Astrocyte (in vitro differentiated cells and primary cell): Measurements from ENCODE around the gene TH. TPM values are rescaled to one million over a fixed set of nuclear protein-coding genes. Genes with fewer than 3 reads are reported as not detected.

Experiments used
- DNase-seq: peaks from one replicate; pipeline ENCODE4 v3.0.0-alpha.2; 2010; ENCODE audit warnings: low read depth
- FAIRE-seq: peaks from 2 replicates; lab custom pipeline; 2011; peaks lifted over from hg19 to GRCh38; lab: Jason Lieb, UNC
- H2AFZ ChIP-seq: 2 replicates; pipeline ENCODE4 v1.6.0; 2012; ENCODE audit warnings: low read depth, low read length, inconsistent platforms
- H3K27ac ChIP-seq: 2 replicates; pipeline ENCODE4 v1.5.1; 2011; ENCODE audit warnings: low read depth, low read length, inconsistent platforms
- H3K27me3 ChIP-seq: 2 replicates; pipeline ENCODE4 v1.6.0; 2011; ENCODE audit warnings: low read length, inconsistent platforms; ENCODE audit not compliant: insufficient read depth
- H3K36me3 ChIP-seq: 2 replicates; pipeline ENCODE4 v1.5.1; 2011; ENCODE audit warnings: low read length, inconsistent platforms; ENCODE audit not compliant: insufficient read depth
- H3K4me1 ChIP-seq: 2 replicates; pipeline ENCODE4 v1.5.1; 2011; ENCODE audit warnings: low read length, inconsistent platforms; ENCODE audit not compliant: insufficient read depth
- H3K4me2 ChIP-seq: 2 replicates; pipeline ENCODE4 v1.6.0; 2012; ENCODE audit warnings: low read length, inconsistent platforms
- H3K4me3 ChIP-seq: 2 replicates; pipeline ENCODE4 v1.5.1; 2011; ENCODE audit warnings: low read depth, mild to moderate bottlenecking, low read length, inconsistent platforms; ENCODE audit not compliant: insufficient read depth
- H3K79me2 ChIP-seq: 2 replicates; pipeline ENCODE4 v1.6.0; 2012; ENCODE audit warnings: mild to moderate bottlenecking, low read length, inconsistent platforms; ENCODE audit not compliant: insufficient read depth
- H3K9ac ChIP-seq: 2 replicates; pipeline ENCODE4 v1.6.0; 2012; ENCODE audit warnings: mild to moderate bottlenecking, low read length, inconsistent platforms
- H3K9me3 ChIP-seq: 2 replicates; pipeline ENCODE4 v1.5.1; 2012; ENCODE audit warnings: low read depth, mild to moderate bottlenecking, low read length, inconsistent platforms; ENCODE audit not compliant: insufficient read depth
- H4K20me1 ChIP-seq: 2 replicates; pipeline ENCODE4 v1.6.0; 2012; ENCODE audit warnings: low read length, inconsistent platforms; ENCODE audit not compliant: insufficient read depth
- H3K27ac Mint-ChIP-seq: one replicate; pipeline ENCODE4 v1.8.0; 2021; ENCODE audit warnings: mild to moderate bottlenecking, mixed read lengths; ENCODE audit not compliant: unreplicated experiment
- H3K27me3 Mint-ChIP-seq: one replicate; pipeline ENCODE4 v1.8.0; 2021; ENCODE audit warnings: low read depth, mixed read lengths; ENCODE audit not compliant: unreplicated experiment
- H3K36me3 Mint-ChIP-seq: one replicate; pipeline ENCODE4 v1.8.0; 2021; ENCODE audit warnings: low read depth, mixed read lengths; ENCODE audit not compliant: unreplicated experiment
- H3K4me1 Mint-ChIP-seq: one replicate; pipeline ENCODE4 v1.8.0; 2021; ENCODE audit warnings: low read depth, mixed read lengths; ENCODE audit not compliant: unreplicated experiment
- H3K4me3 Mint-ChIP-seq: one replicate; pipeline ENCODE4 v1.8.0; 2021; ENCODE audit warnings: mild to moderate bottlenecking, moderate library complexity, mixed read lengths; ENCODE audit not compliant: unreplicated experiment
- H3K9me3 Mint-ChIP-seq: one replicate; pipeline ENCODE4 v1.8.0; 2021; ENCODE audit warnings: mild to moderate bottlenecking, mixed read lengths; ENCODE audit not compliant: unreplicated experiment
- CTCF ChIP-seq: IDR thresholded peaks from 2 replicates; pipeline ENCODE4 v1.5.1; 2011; ENCODE audit warnings: low read depth, mild to moderate bottlenecking, inconsistent platforms, low read length, moderate library complexity; ENCODE audit not compliant: insufficient read depth
- EZH2 ChIP-seq: IDR thresholded peaks from 2 replicates; pipeline ENCODE4 v1.6.1; 2012; ENCODE audit warnings: mild to moderate bottlenecking, low read length, inconsistent platforms; ENCODE audit not compliant: insufficient read depth
- total RNA-seq: library from RNA; stranded (reverse); gene quantifications from 2 replicates; pipeline ENCODE4 v1.2.1, GENCODE V29; 2021

Gene TH
- total RNA-seq, 1 donor from 2014 or later = not detected

- H3K9ac ChIP-seq = no peak overlapping the region
- peaks cover 8% of the 10 kb centered on the region for H3K9me3 ChIP-seq
- Mint-ChIP-seq H3K27me3 (peaks cover 38% of the 10 kb centered on the region), H3K36me3 (no peaks in the 10 kb centered on the region), H3K9me3 (peaks cover 5% of the 10 kb centered on the region), H3K27ac (no peak overlapping the region), H3K4me1 (no peaks in the 10 kb centered on the region), H3K4me3 (no peak overlapping the region)
- H3K27me3 ChIP-seq = peaks cover 20% of the 10 kb centered on the region
- H4K20me1 ChIP-seq = peaks cover 4% of the 10 kb centered on the region
- FAIRE-seq (no peak), DNase-seq (no peak)
- H3K4me3 ChIP-seq = no peak overlapping the region
- no peaks in the 10 kb centered on the region for H3K4me1 ChIP-seq
- H3K79me2 ChIP-seq = no peaks in the 10 kb centered on the region
- no peak overlapping the region for H2AFZ ChIP-seq
- no peaks in the 10 kb centered on the region for H3K36me3 ChIP-seq
- no peak overlapping the region for H3K4me2 ChIP-seq
- no peak overlapping the region for H3K27ac ChIP-seq
- TF ChIP-seq CTCF = peak; percentile 20
- TF ChIP-seq EZH2 = no peak
Observed at GRCh38 chr11:2186669-2187279, 15.2 kb upstream of the TH start.

- Mint-ChIP-seq H3K36me3 (no peaks in the 10 kb centered on the region), H3K9me3 (peaks cover 5% of the 10 kb centered on the region), H3K27ac (peak overlapping the region; percentile 70), H3K4me1 (no peaks in the 10 kb centered on the region), H3K4me3 (no peak overlapping the region), H3K27me3 (peaks cover 25% of the 10 kb centered on the region)
- Histone ChIP-seq H3K4me1 (peaks cover 6% of the 10 kb centered on the region), H2AFZ (no peak overlapping the region), H3K4me2 (no peak overlapping the region), H3K36me3 (no peaks in the 10 kb centered on the region), H4K20me1 (peaks cover 4% of the 10 kb centered on the region), H3K9ac (no peak overlapping the region), H3K79me2 (no peaks in the 10 kb centered on the region), H3K27ac (no peak overlapping the region), H3K9me3 (peaks cover 8% of the 10 kb centered on the region), H3K27me3 (peaks cover 12% of the 10 kb centered on the region), H3K4me3 (no peak overlapping the region)
- no peak for FAIRE-seq
- no peak for DNase-seq
- TF ChIP-seq CTCF = no peak
- no peak for TF ChIP-seq EZH2
Observed at GRCh38 chr11:2185324-2186085, 13.9 kb upstream of the TH start.
